WTC11 (cell line): Measurements from ENCODE around the gene THSD4.

Source experiments
- CTCF ChIP-seq: fragments of 200-600 bp; IDR thresholded peaks from 2 replicates; pipeline ENCODE4 v1.8.0; 2022; ENCODE audit warnings: antibody characterized with exemption
- MXD4 ChIP-seq: fragments of 250-450 bp; sonication (Bioruptor Pico); IDR thresholded peaks from 2 replicates; pipeline ENCODE4 v1.8.0; 2021; ENCODE audit warnings: mild to moderate bottlenecking, moderate library complexity, borderline replicate concordance
- ZBTB21 ChIP-seq: sonication (generic); formaldehyde crosslinking; IDR thresholded peaks from 2 replicates; pipeline ENCODE4 v1.8.1; 2023; ENCODE audit warnings: mild to moderate bottlenecking, missing genetic modification reagents, borderline replicate concordance

- no peak for TF ChIP-seq MXD4 (CRISPR knock-in tag)
- TF ChIP-seq CTCF, result peak; percentile 83
- TF ChIP-seq ZBTB21 (CRISPR knock-in tag), result no peak
Measured at GRCh38 chr15:71802770-71803169, 687.5 kb downstream of the THSD4 start.
